Measurements from ENCODE around the gene MRPL54.
A peak's percentile ranks its signal among the peaks of the same experiment; 100 is the strongest.

MRPL54 gene

GRCh38 chr19:3793799-3794198, 31.3 kb downstream of the MRPL54 start:
- DNase-seq (ENCODE audit: low read depth) = no peak
- H3K4me3 ChIP-seq (ENCODE audit: control insufficient read depth, low read depth, low read length) = no peak overlapping the region
- TF ChIP-seq, protein P1, sequence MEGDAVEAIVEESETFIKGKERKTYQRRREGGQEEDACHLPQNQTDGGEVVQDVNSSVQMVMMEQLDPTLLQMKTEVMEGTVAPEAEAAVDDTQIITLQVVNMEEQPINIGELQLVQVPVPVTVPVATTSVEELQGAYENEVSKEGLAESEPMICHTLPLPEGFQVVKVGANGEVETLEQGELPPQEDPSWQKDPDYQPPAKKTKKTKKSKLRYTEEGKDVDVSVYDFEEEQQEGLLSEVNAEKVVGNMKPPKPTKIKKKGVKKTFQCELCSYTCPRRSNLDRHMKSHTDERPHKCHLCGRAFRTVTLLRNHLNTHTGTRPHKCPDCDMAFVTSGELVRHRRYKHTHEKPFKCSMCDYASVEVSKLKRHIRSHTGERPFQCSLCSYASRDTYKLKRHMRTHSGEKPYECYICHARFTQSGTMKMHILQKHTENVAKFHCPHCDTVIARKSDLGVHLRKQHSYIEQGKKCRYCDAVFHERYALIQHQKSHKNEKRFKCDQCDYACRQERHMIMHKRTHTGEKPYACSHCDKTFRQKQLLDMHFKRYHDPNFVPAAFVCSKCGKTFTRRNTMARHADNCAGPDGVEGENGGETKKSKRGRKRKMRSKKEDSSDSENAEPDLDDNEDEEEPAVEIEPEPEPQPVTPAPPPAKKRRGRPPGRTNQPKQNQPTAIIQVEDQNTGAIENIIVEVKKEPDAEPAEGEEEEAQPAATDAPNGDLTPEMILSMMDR (conservative IDR thresholded peaks at IDR 0.05; ENCODE audit: control insufficient read depth, insufficient read depth, low read depth, low read length) = no peak

DNA sequence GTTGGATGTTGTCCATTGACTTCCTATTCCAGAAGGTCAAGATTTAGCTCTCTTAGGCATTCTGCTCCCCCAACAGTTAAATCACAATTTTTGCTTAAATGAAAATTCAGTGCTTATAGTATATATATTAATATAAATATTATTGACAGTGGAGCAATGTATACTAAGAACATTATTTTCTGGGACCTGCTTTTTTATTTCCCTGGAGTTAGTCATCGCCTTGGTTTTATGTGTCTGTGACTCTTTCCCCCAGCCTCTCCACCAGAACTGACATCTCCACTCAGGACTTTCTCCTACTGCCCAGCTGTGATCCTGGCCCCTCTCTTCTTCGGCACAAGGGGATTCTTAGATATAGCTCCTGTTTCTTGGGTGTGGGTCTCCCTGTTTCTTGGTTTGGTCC, 33.9 kb downstream of the MRPL54 start:
- H3K4me3 ChIP-seq (ENCODE audit: control insufficient read depth, low read depth, low read length) = no peak overlapping the region
- no peak for DNase-seq (ENCODE audit: low read depth)
- TF ChIP-seq, protein P1 (conservative IDR thresholded peaks at IDR 0.05; ENCODE audit: control insufficient read depth, insufficient read depth, low read depth, low read length) = no peak

GRCh38 chr19:3798137-3798536, 35.7 kb downstream of the MRPL54 start:
- no peak for DNase-seq (ENCODE audit: low read depth)
- H3K4me3 ChIP-seq (ENCODE audit: control insufficient read depth, low read depth, low read length) = no peak overlapping the region
- TF ChIP-seq, protein P1 (conservative IDR thresholded peaks at IDR 0.05; ENCODE audit: control insufficient read depth, insufficient read depth, low read depth, low read length) = no peak

- TF ChIP-seq, protein P1 (conservative IDR thresholded peaks at IDR 0.05; ENCODE audit: control insufficient read depth, insufficient read depth, low read depth, low read length) = no peak
- no peak overlapping the region for H3K4me3 ChIP-seq (ENCODE audit: control insufficient read depth, low read depth, low read length)
- no peak for DNase-seq (ENCODE audit: low read depth)
Measured at GRCh38 chr19:3800996-3801395, 38.5 kb downstream of the MRPL54 start.

DNA sequence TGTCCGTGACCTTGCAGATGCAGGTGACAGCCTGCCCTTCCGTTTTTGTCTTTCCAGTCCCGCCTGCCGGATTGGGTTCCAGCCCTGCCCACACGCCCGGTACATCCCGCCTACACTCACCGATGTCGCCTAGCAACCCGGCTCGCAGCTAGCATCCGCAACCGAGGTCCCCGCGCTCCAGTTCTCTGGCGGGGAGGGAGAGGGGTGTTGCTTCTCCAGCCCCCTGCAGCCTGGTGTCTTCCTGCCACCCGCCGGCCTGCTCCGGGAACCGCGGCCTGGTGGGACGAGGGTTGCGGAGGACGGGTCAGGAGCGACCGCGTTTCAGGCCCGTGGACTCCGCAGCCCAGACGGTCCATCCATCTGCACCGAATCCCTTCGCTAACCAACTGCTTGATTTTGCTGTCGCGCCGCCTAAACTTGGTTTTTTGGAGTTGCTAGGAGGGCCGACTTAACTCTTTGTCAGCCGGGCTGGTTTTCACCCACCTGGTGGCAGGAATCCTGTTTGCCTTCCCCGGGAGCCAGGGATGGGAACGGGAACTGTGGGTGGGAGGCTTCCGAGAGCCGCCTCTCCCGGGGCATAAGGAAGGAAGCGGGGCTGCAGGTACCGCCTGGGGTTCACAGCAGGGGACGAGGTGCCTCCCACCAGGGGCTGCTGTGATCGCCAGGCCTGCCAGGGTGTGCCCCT, 39.1 kb downstream of the MRPL54 start:
- TF ChIP-seq, protein P1 (conservative IDR thresholded peaks at IDR 0.05; ENCODE audit: control insufficient read depth, insufficient read depth, low read depth, low read length) = peak; percentile 21
- H3K4me3 ChIP-seq (ENCODE audit: control insufficient read depth, low read depth, low read length) = no peak overlapping the region
- DNase-seq (ENCODE audit: low read depth) = no peak

DNA sequence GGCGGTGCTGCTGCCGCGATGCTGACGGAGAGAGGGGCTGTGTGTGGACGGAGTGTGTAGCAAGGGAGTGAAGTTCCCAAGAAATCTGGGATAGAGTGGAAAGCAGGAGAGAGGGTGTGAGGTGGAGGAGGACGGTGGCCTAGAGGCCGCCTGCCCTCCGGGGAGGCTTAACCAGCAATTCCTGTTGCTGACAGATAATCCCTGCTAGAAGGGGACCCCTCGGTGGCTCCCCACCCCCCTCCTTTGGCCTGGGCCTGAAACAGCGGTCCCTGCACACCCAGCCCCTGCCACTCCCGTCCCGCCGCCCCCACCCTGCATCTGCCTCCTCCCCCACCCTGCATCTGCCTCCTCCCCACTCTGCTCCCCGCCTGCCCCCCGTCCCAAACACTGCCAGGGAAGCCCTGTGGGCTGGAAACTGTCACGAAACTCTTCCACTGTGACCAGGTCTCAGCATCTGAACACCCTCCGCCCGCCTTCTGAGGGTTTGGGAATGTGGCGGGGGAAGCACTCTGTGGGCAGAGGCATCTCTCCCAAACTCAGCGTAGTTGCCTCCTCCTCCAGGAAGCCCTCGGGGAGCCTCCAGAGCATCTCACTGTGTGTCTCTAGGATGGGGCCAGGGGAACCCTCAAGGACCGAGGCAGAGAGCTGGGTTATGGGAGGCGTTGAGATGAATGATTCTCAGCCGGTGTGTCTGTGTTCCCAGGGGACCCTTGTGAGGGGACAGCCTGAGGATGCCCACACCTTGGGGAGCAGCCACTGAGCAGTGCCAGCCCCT, 40.8 kb downstream of the MRPL54 start:
- H3K4me3 ChIP-seq (ENCODE audit: control insufficient read depth, low read depth, low read length) = no peak overlapping the region
- DNase-seq (ENCODE audit: low read depth) = no peak
- TF ChIP-seq, protein P1 (conservative IDR thresholded peaks at IDR 0.05; ENCODE audit: control insufficient read depth, insufficient read depth, low read depth, low read length) = no peak
